ENCODE results near the gene ASCC1.
"Not testable (repeated sequence)": the region's sequence is repeated elsewhere in the genome, so short reads cannot be mapped to it uniquely, and the experiment has no call there.

Gene ASCC1

DNA sequence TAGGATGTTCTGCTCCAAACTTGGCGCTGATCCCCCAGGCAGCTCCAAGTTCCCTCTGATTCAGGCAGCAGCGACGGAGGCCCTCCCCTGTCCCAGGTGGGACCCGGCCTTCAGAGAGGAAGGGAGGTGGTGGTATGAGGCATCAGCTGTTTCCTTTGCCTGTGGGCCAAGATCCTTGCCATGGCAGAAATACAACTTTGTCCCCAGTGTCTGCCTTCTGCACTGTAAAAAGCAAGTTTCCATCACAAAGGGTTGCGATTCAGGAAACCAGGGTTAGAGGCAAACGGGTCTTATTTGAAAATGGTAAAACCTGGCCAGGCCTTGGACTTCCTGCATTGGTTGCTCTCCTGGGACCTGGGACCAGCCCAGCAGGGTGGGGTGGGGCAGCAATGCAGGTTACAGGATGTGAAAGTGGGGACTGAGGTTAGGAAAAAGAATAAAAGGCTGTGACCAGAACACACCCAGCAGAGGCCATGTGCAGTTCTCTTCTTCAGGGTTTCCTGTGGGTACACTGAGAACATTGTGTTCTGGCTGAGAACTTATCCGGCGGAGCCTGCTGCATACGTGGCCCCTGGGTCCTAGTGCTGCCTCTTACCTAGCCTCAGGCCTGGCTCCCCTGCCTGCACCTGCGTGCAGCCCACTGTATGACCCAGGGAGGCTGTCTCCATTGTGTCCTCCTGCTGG is 32.5 kb upstream of the ASCC1 start:
- no peak for FAIRE-seq

DNA sequence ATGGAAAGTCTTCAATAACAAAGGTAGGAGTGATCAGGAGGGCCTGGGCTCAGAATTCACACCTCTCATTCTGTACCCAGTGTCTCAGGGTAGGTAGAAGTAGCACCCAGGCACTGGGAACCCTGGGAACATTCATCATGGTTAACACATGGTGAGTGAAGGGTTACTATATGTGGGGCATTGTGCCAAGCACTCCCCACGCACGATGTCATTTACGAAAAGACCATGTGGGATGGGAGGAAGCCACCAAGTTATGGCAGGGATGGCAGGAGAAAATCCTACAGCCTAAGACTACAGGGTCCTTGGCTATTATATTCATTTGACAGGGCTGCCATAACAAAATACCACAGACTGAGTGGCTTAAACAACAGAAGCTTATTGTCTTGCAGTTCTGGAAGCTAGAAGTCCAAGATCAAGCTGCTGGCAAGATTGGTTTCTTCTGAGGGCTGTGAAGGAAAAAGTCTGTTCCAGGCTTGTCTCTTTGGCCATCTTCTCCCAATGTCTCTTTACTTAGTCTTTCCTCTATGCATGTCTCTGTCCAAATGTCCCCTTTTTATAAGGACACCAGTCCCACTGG is 30.0 kb upstream of the ASCC1 start:
- no peak for FAIRE-seq

DNA sequence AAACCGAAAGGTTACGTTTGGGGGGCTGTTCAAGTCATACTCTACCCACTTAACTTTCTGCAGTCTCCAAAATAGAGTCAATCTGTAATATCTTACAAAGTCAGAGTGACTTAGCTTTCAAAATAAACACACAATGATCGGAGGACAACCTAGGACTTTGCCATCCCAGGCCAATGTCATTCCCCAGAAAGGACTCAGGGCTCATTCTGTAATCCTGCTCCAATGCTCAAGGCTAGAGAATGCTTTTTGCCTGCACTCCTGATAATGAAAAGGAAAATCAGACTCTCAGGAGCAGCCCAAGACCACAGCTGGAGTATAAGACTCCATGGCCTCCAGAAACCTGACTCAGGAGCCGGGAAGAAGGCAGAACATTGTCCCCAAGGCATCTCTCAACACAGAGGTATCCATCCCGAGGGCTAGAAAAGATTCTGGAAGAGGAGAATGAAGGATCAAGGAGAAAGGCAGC is 28.5 kb upstream of the ASCC1 start:
- FAIRE-seq, result no peak

DNA sequence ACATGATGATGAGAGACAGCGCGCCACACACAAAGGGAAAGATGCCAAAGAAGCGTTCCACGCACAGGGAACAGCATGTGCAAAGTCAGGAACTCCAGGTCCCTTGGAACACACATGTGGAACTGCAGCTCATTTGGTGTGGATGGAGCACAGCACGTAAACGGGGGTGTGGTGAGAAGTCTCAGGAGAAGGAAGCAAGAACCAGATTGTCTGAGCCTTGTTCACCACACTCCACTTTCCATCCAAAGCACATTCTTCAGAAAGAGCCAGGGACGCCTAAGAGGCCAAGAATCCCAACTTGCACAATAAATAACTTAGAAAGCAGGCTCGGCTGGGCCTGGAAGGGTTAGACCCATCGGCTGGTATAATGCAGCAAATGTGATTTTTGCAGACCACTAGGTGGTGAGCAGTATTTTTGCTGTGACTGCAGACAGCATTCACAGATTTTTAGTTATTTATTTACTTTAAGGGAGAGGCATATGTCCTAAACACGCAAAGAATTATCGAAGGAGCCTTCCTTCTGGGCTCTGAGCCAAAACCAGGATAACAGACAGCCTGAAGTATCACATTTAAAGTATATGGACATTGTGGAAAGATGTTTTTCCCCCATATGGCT is 27.9 kb upstream of the ASCC1 start:
- no peak for FAIRE-seq

DNA sequence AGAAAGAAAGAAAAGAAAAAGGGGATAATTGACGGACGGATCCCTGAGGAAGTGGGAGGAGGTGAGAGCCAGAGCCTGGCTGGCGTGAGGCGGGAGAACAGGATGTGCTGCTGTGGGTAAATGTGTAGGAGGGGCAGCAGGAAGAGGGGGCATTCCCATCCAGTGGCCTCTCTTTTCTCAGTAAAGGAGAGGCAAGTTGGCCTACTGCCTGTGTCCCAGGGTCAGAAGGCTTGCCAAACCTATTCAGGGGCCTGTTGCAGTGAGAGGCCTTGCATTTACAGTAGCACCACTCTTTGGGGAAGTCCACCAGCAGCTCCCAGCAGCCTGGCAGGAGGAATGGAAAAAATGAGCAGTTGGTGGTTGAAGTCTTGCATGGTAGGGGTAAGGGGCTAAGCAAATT is 26.6 kb upstream of the ASCC1 start:
- no peak for FAIRE-seq

DNA sequence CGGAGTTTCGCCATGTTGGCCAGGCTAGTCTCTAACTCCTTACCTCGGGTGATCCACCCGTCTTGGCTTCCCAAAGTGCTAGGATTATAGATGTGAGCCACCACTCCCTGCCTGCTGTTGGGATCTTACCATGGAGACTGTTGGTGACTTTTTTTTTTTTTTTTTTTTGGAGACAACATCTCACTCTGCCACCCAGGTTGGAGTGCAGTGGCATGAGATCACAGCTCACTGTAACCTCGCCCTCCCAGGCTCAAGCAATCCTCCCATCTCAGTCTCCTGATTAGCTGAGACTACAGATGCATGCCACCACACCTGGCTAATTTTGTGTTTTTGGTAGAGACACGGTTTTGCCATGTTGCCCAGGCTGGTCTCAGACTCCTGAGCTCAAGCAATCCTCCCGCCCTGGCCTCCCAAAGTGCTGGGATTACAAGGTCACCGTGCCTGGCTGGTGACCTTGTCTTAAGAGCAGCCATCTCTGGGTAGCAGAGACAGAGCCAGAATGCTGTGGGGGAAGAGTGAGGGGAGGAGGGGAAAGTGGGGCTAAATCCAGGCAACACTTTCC is 25.7 kb upstream of the ASCC1 start:
- no peak for FAIRE-seq

DNA sequence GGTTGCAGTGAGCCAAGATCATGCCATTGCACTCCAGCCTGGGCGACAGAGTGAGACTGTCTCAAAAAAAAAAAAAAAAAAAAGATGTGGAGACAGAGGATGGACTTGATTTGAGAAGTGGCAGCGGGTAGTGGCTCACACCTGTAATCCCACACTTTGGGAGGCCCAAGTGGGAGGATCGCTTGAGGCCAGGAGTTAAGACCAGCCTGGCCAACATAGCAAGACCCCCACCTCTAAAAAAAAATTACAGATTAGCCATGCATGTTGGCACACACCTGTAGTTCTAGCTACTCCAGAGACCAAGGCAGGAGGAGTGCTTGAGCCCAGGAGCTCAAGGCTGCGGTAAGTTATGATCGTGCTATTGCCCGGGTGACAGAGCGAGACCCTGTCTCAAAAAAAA is 24.3 kb upstream of the ASCC1 start:
- no peak for FAIRE-seq

DNA sequence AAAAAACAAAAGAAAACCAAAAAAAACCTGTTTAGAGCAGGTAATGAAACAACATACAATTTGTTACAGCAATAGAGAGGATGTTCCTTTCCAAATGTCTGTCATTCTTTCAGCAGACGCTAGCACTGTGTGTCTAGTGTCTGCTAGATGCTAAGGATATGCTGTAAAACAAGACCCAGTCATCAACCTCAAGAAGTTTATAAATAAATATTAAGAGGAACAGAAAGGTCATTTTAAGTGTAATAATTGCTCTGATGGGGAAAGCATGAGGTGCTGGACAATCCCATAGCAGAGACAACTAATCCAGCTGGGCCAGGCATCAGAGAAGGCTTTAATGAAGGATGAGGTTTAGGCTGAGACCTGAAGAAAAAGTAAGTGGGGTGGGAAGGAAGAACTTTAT is 23.3 kb upstream of the ASCC1 start:
- no peak for FAIRE-seq

DNA sequence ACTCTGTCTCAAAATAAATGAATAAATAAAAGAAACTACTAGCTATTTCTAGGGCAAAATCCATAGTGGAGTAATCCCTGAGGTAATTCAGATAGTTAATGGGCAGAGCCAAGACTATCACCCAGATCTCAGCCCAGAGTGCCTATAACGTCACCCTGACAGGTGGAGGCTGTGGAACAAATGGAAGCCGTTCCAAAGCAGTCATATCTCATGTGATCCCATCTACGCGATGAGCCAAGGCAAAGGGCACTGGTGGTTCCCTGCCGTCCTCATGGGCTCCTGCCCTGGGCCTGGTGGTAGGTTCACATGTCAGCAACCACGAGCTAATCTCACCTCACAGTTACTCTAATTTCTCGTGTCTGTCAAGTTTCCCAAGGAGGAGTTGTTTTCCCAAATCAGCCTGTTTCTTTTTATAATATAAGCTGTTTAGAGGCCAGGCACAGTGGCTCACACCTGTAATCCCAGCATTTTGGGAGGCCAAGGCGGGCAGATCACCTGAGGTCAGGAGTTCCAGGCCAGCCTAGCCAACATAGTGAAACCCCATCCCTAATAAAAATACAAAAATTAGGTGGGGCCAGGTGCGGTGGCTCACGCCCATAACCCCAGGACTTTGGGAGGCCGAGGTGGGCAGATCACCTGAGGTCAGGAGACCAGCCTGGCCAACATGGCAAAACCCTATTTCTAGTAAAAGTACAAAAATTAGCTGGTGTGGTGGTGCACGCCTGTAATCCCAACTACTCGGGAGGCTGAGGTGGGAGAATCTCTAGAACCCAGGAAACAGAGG is 22.5 kb upstream of the ASCC1 start:
- FAIRE-seq, result no peak

DNA sequence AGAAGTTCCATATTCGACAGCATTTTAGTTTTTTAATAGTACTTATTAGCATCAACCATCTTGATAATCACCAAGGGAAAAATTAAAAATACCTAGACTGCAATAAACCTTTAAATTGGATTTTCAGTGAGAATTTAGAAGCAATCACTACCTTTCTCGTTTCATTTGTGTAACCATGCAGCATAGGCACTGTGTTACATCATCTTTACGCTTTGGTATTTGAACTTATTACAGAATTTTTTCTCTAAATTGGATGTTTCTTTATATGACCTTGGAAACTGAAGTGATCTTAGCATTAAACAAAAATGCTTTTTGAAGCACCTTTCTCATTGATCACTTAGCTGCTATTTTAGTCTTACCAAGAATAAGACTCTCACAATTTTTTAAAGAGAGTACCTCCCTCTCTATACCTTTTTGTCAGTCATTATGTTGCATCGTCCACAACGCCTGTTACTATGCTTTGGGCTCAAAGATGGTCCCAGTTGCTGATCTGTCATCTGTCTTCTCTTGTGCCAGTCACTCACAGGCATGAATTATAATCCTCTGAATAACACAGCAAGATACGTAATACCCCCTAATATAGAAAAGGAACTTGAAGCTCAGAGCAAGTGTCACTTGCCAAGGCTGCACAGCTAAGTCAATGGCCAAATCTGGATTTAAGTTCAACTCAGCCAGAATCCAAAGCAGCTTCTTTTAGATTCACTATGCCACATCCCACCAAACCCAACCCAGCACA is 19.6 kb upstream of the ASCC1 start:
- FAIRE-seq, result no peak

DNA sequence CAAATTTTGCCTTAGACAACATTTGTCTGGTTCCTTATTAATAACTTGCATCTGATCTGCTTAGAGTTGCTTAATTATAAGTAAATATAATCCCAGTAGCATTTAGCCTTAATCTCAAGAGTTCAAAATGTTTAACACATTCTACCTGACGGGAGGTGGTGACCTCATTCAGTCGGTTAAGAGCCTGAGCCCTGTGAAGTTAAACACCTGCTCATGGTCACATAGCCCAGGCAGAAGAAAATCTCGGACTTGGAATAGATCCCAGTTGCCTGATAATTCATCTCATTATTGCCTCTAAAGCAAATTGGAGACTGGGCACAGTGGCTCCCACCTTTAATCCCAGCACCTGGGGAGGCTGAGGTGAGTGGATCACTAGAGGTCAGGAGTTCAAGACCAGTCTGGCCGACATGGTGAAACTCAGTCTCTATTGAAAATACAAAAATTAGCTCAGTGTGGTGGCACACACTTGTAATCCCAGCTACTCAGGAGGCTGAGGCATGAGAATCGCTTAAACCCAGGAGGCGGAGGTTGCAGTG is 18.6 kb upstream of the ASCC1 start:
- FAIRE-seq, result no peak

DNA sequence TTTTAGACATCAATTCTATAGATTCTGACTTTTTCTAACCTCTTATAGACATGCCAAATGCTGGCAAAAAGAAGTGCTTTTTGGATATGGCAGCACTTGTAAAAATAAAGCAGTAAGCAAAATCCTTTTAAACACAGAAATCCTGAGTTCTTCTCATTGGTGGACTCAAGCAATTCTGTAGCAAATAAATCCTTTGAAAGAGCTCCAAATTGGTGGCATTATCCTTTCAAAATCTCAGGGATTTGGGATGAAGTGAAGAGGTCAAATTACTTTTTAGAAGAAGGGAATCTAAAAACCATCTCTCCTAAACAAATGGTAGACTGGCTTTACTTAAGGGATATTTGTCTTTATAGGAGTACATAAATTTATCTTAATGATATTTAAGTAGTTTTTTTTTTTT is 17.5 kb upstream of the ASCC1 start:
- FAIRE-seq, result no peak

DNA sequence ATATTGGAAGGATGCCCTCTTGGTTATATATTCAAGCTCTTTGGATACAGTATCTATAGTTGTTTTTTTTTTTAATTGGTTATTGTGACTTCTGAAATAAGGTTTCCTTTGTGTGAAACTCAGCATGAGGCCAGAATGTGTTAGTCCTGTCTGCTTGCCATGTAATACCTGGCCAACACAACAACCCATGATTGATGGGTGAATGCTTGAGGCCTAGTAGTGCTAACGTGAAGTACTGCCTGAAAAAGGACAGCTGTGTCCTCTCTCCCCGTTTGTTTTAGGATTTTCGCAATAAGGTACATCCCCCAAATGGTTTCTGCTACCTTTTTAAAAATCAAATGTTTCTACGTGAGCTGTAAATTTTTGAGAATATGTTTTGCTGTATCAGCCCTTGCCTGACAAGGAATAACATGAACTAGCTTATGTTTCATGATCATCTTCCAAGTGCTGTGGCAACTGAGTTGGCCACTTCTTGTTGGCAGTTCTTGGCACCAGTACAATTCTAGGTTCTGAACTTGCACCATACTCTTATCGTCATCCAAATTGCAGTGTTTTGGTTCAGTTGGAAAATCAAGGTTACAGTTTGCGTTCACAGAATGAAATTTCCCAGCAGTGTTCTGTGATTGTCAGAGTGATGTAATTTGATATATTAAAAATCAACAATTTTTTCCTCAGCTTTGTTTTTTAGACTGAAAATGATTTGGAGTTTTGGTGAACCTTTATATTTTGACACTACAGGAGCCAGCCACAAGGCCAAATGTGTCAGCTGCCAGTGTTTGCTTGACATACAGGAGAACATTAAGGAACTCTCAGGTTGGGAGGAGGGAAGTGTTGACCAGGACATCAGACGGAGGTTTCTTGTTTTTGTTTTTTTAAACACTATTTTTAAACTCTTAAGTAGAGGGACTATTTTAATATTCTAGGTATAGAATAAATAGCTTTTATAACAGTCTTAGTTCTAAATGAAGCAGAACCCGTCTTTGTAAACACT is 13.5 kb upstream of the ASCC1 start:
- FAIRE-seq, result no peak

DNA sequence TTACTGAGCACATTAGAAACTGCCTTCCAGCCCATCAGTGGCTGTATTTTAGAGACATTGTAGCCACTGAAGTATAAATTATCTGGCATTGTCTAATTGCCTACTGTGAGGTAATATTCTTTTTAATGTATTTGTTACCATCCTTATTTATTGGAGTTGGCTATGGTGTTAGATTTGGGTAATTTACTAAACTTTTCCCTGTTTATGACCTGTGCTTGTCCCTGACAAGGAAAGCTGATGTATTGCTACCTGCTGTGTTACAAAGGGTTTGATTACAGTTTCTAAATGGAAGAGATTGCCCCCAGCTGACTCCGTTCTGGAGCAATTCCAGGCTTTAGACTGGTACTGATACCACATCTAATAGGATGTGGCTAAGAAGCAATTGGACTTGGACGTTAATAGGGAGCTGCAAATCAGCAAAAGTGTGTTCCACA is 12.3 kb upstream of the ASCC1 start:
- FAIRE-seq, result no peak

DNA sequence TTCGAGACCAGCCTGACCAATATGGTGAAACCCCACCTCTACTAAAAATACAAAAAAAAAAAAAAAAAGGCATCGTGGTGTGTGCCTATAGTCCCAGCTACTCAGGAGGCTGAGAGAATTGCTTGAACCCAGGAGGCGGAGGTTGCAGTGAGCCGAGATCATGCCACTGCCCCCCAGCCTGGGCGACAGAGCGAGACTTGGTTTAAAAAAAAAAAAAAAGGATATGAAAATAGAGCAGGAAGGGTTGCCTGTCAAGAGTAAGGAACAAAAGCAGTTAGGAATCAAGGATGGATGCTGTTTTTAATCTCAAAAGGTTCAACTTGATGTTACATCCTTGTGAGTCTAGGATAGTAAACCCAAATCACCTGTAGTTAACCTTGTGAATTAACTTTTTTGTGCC is 11.8 kb upstream of the ASCC1 start:
- no peak for FAIRE-seq

DNA sequence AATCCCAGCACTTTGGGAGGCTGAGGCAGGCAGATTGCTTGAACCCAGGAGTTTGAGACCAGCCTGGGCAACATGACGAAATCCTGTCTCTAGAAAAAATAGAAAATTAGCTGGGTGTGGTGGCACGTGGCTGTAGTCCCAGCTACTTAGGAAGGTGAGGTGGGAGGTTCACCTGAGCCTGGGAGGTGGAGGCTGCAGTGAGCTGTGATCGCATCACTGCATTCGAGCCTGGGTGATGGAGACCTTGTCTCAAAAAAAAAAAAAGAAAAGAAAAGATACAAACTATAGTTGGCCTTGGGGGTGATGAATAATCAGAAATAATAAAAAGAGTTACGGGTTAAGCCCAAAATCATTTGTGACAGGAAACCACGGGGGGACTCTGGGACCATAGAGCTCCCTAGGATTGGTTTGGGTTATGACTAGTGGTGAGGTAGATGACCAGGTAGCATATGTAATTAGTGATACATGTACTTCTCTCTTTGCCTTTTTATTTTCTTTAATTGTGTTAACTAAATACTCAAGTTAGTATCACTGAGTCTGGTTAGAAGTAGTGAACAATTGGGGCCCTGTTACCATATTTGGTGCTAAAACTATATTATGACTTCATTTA is 10.4 kb upstream of the ASCC1 start:
- no peak for FAIRE-seq

DNA sequence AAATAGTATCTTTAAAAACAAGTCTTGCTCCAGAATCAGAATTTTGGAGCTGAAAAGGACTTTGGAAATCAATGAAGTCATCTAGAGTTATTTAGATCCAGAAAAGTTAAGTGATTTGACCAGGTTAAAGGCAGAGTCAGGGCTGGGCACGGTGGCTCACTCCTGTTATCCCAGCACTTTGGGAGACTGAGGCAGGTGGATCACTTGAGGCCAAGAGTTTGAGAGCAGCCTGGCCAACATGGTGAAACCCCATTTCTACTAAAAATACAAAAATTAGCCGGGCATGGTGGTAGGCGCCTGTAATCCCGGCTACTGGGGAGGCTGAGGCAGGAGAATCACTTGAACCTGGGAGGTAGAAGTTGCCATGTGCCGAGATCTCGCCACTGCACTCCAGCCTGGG is 8.1 kb upstream of the ASCC1 start:
- not testable (repeated sequence) for FAIRE-seq

DNA sequence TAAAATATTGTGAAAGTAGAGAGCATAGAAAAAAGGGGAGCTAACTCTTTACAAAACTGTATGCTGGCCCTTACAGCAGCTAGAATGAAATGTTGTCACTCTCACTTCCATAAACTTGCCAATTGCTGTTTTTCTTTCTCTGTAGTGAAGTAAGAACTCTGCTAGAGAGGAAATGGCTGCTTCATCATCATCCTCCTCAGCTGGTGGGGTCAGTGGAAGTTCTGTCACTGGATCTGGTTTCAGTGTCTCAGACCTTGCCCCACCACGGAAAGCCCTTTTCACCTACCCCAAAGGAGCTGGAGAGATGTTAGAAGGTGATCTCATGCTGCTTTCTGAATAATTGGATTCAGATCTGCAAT is 7.6 kb upstream of the ASCC1 start:
- no peak for FAIRE-seq

DNA sequence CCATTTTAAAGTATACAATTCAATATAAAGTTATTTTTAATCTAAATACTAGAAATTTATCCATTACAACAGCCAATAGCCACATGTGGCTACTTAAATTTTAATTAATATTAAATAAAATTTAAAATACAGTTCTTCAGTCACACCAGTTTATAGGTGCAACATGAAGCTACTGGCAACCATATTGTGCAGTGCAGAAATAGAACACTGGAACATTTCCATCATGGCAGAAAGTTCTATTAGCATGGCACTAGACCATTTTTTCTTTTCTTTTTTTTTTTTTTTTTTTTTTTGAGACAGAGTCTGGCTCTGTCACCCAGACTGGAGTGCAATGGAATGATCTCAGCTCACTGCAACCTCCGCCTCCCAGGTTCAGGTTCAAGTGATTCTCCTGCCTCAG is 5.2 kb upstream of the ASCC1 start:
- FAIRE-seq, result no peak

DNA sequence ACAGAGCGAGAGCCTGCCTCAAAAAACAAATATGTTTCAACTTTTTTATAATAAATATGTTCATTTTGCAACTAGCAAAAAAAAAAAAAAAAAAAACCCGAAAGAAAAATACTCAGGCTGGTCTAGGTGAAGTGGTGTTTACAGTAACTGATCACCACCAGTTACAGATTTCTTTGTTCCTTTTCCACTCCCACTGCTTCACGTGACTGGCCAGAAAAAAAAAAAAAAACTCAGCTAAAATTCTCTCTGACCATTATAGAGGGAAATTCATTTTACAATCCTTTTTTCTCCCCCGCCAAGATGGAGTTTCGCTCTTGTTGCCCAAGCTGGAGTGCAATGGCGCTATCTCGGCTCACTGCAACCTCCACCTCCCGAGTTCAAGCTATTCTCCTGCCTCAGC is 4.6 kb upstream of the ASCC1 start:
- no peak for FAIRE-seq
